Breast epithelium (tissue), 3 donors: ENCODE measurements around the gene SENP8.
A peak's percentile ranks its signal among the peaks of the same experiment; 100 is the strongest.

ENCODE experiments used
- CTCF ChIP-seq, 3 donors: fragments of 450-650 bp; IDR thresholded peaks; one replicate each; pipeline ENCODE4 v1.5.1; 2016 to 2017; ENCODE audit warnings: antibody characterized with exemption in 3 of 3, mild to moderate bottlenecking in 3 of 3, moderate library complexity in 3 of 3
- POLR2AphosphoS5 ChIP-seq, 3 donors: sonication (generic); formaldehyde crosslinking; IDR thresholded peaks; one replicate each; pipeline ENCODE4 v1.6.1; 2017; ENCODE audit warnings: antibody characterized with exemption in 3 of 3

- TF ChIP-seq CTCF (IDR thresholded peaks at IDR 0.05) (no peak), POLR2AphosphoS5 (IDR thresholded peaks at IDR 0.05) (peak in 2 of 3 donors; percentile 40 to 78)
Observed at GRCh38 chr15:72169921-72170611, 51.9 kb downstream of the SENP8 start.
